ENCODE results near the gene KIAA0408. TPM values are rescaled to one million over a fixed set of nuclear protein-coding genes. Genes with fewer than 3 reads are reported as not detected.

The KIAA0408 gene
- total RNA-seq, 2 donors from 2014 or later, result 1.3 TPM

DNA sequence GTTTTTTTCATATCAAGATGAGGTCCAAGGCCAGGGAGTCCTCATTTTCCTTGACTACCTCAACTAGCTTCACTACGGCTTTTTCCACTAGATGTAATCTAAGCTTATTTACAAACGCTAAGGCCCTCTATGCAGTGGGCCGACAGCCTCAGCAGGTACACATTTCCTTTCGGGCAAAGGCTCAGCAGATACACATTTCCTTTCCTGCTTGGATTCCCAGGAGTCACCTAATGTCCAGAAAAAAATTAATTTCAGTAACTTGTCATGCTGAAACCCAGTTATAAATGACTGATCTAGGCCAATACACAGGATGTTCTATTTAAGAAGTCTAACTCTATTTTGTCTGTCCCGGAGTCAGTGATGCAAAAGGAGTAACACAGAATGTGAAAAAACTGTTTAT lies 7.2 kb upstream of the KIAA0408 start:
- DNase-seq, result no peak
- intact Hi-C loops (cut with DNase I), result no loop called here
- Histone ChIP-seq H3K4me1 (no peaks in the 10 kb centered on the region), H3K27ac (no peak overlapping the region), H3K27me3 (no peaks in the 10 kb centered on the region), H3K4me3 (no peak overlapping the region), H3K9me3 (no peaks in the 10 kb centered on the region), H3K36me3 (replicated peaks in 1 of 2; ENCODE audit: insufficient read depth in 1 of 2, low read depth in 2 of 2) (no peaks in the 10 kb centered on the region)
- 72 to 77% methylated on average over 5 of the region's 5 CpGs for WGBS, 2 donors
- ATAC-seq, result no peak
- TF ChIP-seq, protein P1, sequence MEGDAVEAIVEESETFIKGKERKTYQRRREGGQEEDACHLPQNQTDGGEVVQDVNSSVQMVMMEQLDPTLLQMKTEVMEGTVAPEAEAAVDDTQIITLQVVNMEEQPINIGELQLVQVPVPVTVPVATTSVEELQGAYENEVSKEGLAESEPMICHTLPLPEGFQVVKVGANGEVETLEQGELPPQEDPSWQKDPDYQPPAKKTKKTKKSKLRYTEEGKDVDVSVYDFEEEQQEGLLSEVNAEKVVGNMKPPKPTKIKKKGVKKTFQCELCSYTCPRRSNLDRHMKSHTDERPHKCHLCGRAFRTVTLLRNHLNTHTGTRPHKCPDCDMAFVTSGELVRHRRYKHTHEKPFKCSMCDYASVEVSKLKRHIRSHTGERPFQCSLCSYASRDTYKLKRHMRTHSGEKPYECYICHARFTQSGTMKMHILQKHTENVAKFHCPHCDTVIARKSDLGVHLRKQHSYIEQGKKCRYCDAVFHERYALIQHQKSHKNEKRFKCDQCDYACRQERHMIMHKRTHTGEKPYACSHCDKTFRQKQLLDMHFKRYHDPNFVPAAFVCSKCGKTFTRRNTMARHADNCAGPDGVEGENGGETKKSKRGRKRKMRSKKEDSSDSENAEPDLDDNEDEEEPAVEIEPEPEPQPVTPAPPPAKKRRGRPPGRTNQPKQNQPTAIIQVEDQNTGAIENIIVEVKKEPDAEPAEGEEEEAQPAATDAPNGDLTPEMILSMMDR (IDR thresholded peaks at IDR 0.05), result no peak
- no peak for TF ChIP-seq POLR2A (IDR thresholded peaks at IDR 0.05)

GRCh38 chr6:127464881-127465459 lies 5.8 kb upstream of the KIAA0408 start:
- intact Hi-C loops (cut with DNase I), result no loop called here
- DNase-seq (peak; percentile 73 to 77 (median 75)), ATAC-seq (peak; percentile 78)
- Histone ChIP-seq H3K4me1 (no peaks in the 10 kb centered on the region), H3K36me3 (replicated peaks in 1 of 2; ENCODE audit: insufficient read depth in 1 of 2, low read depth in 2 of 2) (no peaks in the 10 kb centered on the region), H3K4me3 (no peak overlapping the region), H3K27me3 (no peaks in the 10 kb centered on the region), H3K9me3 (no peaks in the 10 kb centered on the region), H3K27ac (no peak overlapping the region)
- WGBS, 2 donors, result 20 to 31% methylated on average over 3 of the region's 3 CpGs
- TF ChIP-seq POLR2A (IDR thresholded peaks at IDR 0.05), result no peak
- TF ChIP-seq, protein P1 (IDR thresholded peaks at IDR 0.05), result peak; percentile 65 to 82 (median 73)

DNA sequence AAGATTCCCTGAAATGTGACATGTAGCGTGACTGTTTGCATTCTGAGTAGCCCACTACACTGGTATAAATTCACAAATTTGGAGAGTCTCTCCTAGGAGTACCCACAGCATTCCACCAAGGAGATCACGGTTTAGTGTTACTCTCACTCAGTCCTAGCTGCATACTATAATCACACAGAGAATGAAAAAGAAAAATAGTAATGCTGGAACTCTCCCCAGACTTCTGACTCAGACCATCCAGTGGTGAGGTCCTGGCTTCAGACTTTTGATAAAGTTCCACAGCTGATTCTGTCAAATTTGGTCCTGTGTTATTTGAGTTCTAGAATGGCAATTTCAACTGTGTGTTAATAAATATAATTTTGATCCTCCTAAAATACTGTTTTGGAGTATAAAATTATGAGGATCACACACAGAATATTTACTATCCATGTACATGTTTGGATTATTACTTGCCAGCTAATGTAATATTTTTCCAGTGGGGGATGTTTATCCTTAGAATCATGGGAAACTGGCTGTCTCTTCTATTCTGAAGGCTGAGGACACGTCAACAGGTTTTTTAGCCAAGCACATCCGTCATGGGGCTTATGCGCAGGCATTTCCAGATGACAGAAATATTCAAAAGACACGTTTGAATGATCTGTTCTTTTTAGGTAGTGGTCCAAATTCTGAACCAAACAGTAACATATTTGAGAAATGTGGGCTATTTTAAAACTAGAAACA lies 5.1 kb upstream of the KIAA0408 start:
- H3K4me1 ChIP-seq, result peaks cover 2% of the 10 kb centered on the region
- no peaks in the 10 kb centered on the region for H3K9me3 ChIP-seq
- no peak overlapping the region for H3K27ac ChIP-seq
- no peaks in the 10 kb centered on the region for H3K36me3 ChIP-seq (replicated peaks in 1 of 2; ENCODE audit: insufficient read depth in 1 of 2, low read depth in 2 of 2)
- H3K27me3 ChIP-seq, result no peaks in the 10 kb centered on the region
- no peak for ATAC-seq
- no peak for DNase-seq
- WGBS, 2 donors, result 39 to 44% methylated on average over 6 of the region's 6 CpGs
- intact Hi-C loops (cut with DNase I), result no loop called here
- TF ChIP-seq, protein P1 (IDR thresholded peaks at IDR 0.05), result no peak
- no peak for TF ChIP-seq POLR2A (IDR thresholded peaks at IDR 0.05)
- H3K4me3 ChIP-seq, result no peak overlapping the region

DNA sequence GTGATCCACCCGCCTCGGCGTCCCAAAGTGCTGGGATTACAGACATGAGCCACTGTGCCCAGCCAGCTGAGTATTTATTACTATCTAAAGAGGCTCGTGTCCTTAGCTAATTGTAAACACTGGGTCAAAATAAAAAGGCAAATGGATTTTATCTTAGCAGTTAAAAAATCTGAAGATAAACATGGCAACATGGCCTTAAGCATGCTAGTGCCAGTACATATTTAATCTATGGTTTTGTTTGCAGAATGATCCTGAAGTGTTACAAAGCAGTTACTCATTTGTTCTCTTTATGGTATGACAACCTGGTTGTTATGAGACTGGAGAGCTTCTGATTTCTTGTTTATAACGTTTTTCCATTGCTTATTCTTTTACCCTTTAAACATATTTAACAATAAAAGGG lies 3.9 kb upstream of the KIAA0408 start:
- H3K4me3 ChIP-seq, result no peak overlapping the region
- 49 to 59% methylated on average over 5 of the region's 5 CpGs for WGBS, 2 donors
- H3K27ac ChIP-seq, result no peak overlapping the region
- no peaks in the 10 kb centered on the region for H3K36me3 ChIP-seq (replicated peaks in 1 of 2; ENCODE audit: insufficient read depth in 1 of 2, low read depth in 2 of 2)
- intact Hi-C loops (cut with DNase I), result no loop called here
- no peak for TF ChIP-seq POLR2A (IDR thresholded peaks at IDR 0.05)
- TF ChIP-seq, protein P1 (IDR thresholded peaks at IDR 0.05), result no peak
- ATAC-seq (peak; percentile 56), DNase-seq (no peak)
- H3K27me3 ChIP-seq, result no peaks in the 10 kb centered on the region
- H3K9me3 ChIP-seq, result no peaks in the 10 kb centered on the region
- H3K4me1 ChIP-seq, result peaks cover 8% of the 10 kb centered on the region

DNA sequence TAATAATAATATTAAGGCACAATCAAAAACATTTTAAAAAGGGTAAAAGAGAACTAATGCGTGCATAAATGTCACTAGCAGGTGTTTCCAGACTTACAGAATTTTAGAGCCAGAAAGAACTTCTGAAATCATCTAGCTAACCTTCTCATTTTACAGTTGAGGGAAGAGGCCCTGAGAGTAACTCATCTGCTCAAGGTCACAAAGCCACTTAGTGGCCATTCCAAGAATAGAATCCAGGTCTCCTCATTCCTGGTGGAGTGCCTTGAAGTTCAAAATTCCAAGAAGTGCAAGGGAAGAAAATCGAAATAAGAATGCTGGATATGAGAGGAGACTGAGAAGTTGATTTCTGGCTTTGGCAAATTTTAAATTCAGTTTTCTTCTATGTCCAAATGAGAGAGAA lies 3.2 kb upstream of the KIAA0408 start:
- Histone ChIP-seq H3K4me1 (peaks cover 8% of the 10 kb centered on the region), H3K36me3 (replicated peaks in 1 of 2; ENCODE audit: insufficient read depth in 1 of 2, low read depth in 2 of 2) (no peaks in the 10 kb centered on the region), H3K27me3 (no peaks in the 10 kb centered on the region), H3K27ac (no peak overlapping the region), H3K4me3 (no peak overlapping the region), H3K9me3 (no peaks in the 10 kb centered on the region)
- 68 to 76% methylated on average over 2 of the region's 2 CpGs for WGBS, 2 donors
- TF ChIP-seq POLR2A (IDR thresholded peaks at IDR 0.05), result no peak
- TF ChIP-seq, protein P1 (IDR thresholded peaks at IDR 0.05), result no peak
- intact Hi-C loops (cut with DNase I), result no loop called here
- DNase-seq, result no peak
- ATAC-seq, result no peak
